Peyer's patch (tissue), 4 donors: ENCODE results near the gene TMTC2.

Experiments
- CTCF ChIP-seq, 6 experiments: fragments of 450-650 bp in 4 of 6; fragments of 200-600 bp in 2 of 6; sonication (generic) in 1 of 6; IDR thresholded peaks; one replicate each; pipeline ENCODE4 v1.5.1; 2017 to 2019; ENCODE audit warnings: antibody characterized with exemption in 6 of 6, mild to moderate bottlenecking in 3 of 6, moderate library complexity in 1 of 6
- POLR2A ChIP-seq, 2 donors: fragments of 450-650 bp; IDR thresholded peaks; one replicate each; pipeline ENCODE4 v1.5.1; 2017; ENCODE audit warnings: antibody characterized with exemption in 2 of 2, mild to moderate bottlenecking in 2 of 2, moderate library complexity in 2 of 2

GRCh38 chr12:82709794-82710355, 23.2 kb downstream of the TMTC2 start:
- TF ChIP-seq CTCF (IDR thresholded peaks at IDR 0.05): no peak
- TF ChIP-seq POLR2A (IDR thresholded peaks at IDR 0.05): no peak
